ENCODE measurements around the gene AMBRA1.

The AMBRA1 gene

GRCh38 chr11:46357483-46357936 is 236.3 kb downstream of the AMBRA1 start:
- TF ChIP-seq ZNF565 (CRISPR knock-in tag; conservative IDR thresholded peaks at IDR 0.05; ENCODE audit: low read depth) (no peak), ESRRG (CRISPR knock-in tag; IDR thresholded peaks at IDR 0.05) (no peak), TCF4 (CRISPR knock-in tag; IDR thresholded peaks at IDR 0.05; ENCODE audit: borderline replicate concordance) (no peak), CSRNP3 (CRISPR knock-in tag; IDR thresholded peaks at IDR 0.05) (no peak), ZFP30 (CRISPR knock-in tag; IDR thresholded peaks at IDR 0.05) (no peak), ZC3H10 (CRISPR knock-in tag; IDR thresholded peaks at IDR 0.05) (no peak), ZFP3 (CRISPR knock-in tag; IDR thresholded peaks at IDR 0.05) (no peak), PPARA (CRISPR knock-in tag; IDR thresholded peaks at IDR 0.05; ENCODE audit: borderline replicate concordance) (no peak), SNAI2 (CRISPR knock-in tag; IDR thresholded peaks at IDR 0.05) (no peak), POU6F1 (CRISPR knock-in tag; IDR thresholded peaks at IDR 0.05; ENCODE audit: borderline replicate concordance, low read depth) (no peak), TOX (CRISPR knock-in tag; IDR thresholded peaks at IDR 0.05; ENCODE audit: borderline replicate concordance) (no peak), GLIS3 (CRISPR knock-in tag; IDR thresholded peaks at IDR 0.05) (no peak), ISL1 (CRISPR knock-in tag; IDR thresholded peaks at IDR 0.05) (no peak), TSHZ2 (CRISPR knock-in tag; IDR thresholded peaks at IDR 0.05) (no peak), BACH2 (CRISPR knock-in tag; IDR thresholded peaks at IDR 0.05; ENCODE audit: borderline replicate concordance) (no peak), ZNF70 (CRISPR knock-in tag; IDR thresholded peaks at IDR 0.05) (no peak), CSDC2 (CRISPR knock-in tag; IDR thresholded peaks at IDR 0.05) (no peak), ARNTL (CRISPR knock-in tag; IDR thresholded peaks at IDR 0.05; ENCODE audit: borderline replicate concordance, low read depth) (no peak), CREB5 (CRISPR knock-in tag; IDR thresholded peaks at IDR 0.05; ENCODE audit: low read depth) (no peak)
- ATAC-seq: no peak

- TF ChIP-seq PPARA (CRISPR knock-in tag; IDR thresholded peaks at IDR 0.05; ENCODE audit: borderline replicate concordance): no peak
- TF ChIP-seq ZNF565 (CRISPR knock-in tag; conservative IDR thresholded peaks at IDR 0.05; ENCODE audit: low read depth): no peak
- TF ChIP-seq SNAI2 (CRISPR knock-in tag; IDR thresholded peaks at IDR 0.05): no peak
- TF ChIP-seq ZNF8 (CRISPR knock-in tag; IDR thresholded peaks at IDR 0.05): no peak
- no peak for TF ChIP-seq ZNF70 (CRISPR knock-in tag; IDR thresholded peaks at IDR 0.05)
- TF ChIP-seq TOX (CRISPR knock-in tag; IDR thresholded peaks at IDR 0.05; ENCODE audit: borderline replicate concordance): no peak
- no peak for TF ChIP-seq ZFP3 (CRISPR knock-in tag; IDR thresholded peaks at IDR 0.05)
- TF ChIP-seq BACH2 (CRISPR knock-in tag; IDR thresholded peaks at IDR 0.05; ENCODE audit: borderline replicate concordance): no peak
- no peak for TF ChIP-seq ARNTL (CRISPR knock-in tag; IDR thresholded peaks at IDR 0.05; ENCODE audit: borderline replicate concordance, low read depth)
- TF ChIP-seq POU6F1 (CRISPR knock-in tag; IDR thresholded peaks at IDR 0.05; ENCODE audit: borderline replicate concordance, low read depth): no peak
- TF ChIP-seq ESRRG (CRISPR knock-in tag; IDR thresholded peaks at IDR 0.05): no peak
- no peak for TF ChIP-seq RARB (CRISPR knock-in tag; IDR thresholded peaks at IDR 0.05)
- TF ChIP-seq TCF4 (CRISPR knock-in tag; IDR thresholded peaks at IDR 0.05; ENCODE audit: borderline replicate concordance): no peak
- ATAC-seq: no peak
Observed at GRCh38 chr11:46356924-46357482, 236.8 kb downstream of the AMBRA1 start.

All from SK-N-SH treated with all-trans-retinoic acid at 6 μM for 48 hours (cell line).